OCI-LY7 (cell line): ENCODE data around the gene SCUBE3. TPM values are rescaled to one million over a fixed set of nuclear protein-coding genes. Genes with fewer than 3 reads are reported as not detected.

Source experiments
- BruUV-seq: library from RNA; stranded (reverse); fragments of 400-500 nt; replicated peaks from 2 replicates; lab custom pipeline; 2021; lab: Mats Ljungman, UMichigan
- CTCF ChIA-PET: fragments of 300-600 bp; sonication (Branson Sonifier 250); formaldehyde crosslinking; loops from one replicate; lab custom pipeline; 2022; ENCODE audit warnings: antibody characterized with exemption; ENCODE audit not compliant: unreplicated experiment; lab: Charles Lee
- POLR2A ChIA-PET: fragments of 300-600 bp; sonication (Branson Sonifier 250); formaldehyde crosslinking; loops from one replicate; lab custom pipeline; 2022; ENCODE audit warnings: antibody characterized with exemption; lab: Charles Lee
- DNase-seq: peaks from one replicate; pipeline ENCODE4 v3.0.0-alpha.2; 2015; ENCODE audit warnings: low spot score
- H2AFZ ChIP-seq: fragments of 200-600 bp; sonication (generic), shearing (Covaris generic); 2 replicates; pipeline ENCODE4 v1.6.1; 2014; ENCODE audit warnings: mild to moderate bottlenecking, antibody characterized with exemption, low read length, moderate library complexity
- H3K27ac ChIP-seq: fragments of 200-600 bp; sonication (generic); 2 replicates; pipeline ENCODE4 v1.5.1; 2014; ENCODE audit warnings: mixed run types, low read depth, mild to moderate bottlenecking, moderate library complexity, low read length, inconsistent platforms; ENCODE audit not compliant: poor library complexity, severe bottlenecking
- H3K36me3 ChIP-seq: fragments of 200-600 bp; sonication (generic); 2 replicates; pipeline ENCODE4 v1.6.1; 2014; ENCODE audit warnings: mild to moderate bottlenecking, antibody characterized with exemption, low read length, moderate library complexity, mixed read lengths; ENCODE audit not compliant: insufficient read depth
- H3K4me1 ChIP-seq: fragments of 200-600 bp; sonication (generic); 2 replicates; pipeline ENCODE4 v1.5.1; 2014; ENCODE audit warnings: mild to moderate bottlenecking, low read length; ENCODE audit not compliant: insufficient read depth, poor library complexity, severe bottlenecking
- H3K4me2 ChIP-seq: fragments of 200-600 bp; sonication (generic); 2 replicates; pipeline ENCODE4 v1.6.1; 2014; ENCODE audit warnings: mild to moderate bottlenecking, low read length
- H3K4me3 ChIP-seq: fragments of 200-600 bp; sonication (generic); 2 replicates; pipeline ENCODE4 v1.5.1; 2014; ENCODE audit warnings: mild to moderate bottlenecking, low read depth, low read length; ENCODE audit not compliant: poor library complexity, severe bottlenecking
- H3K79me2 ChIP-seq: fragments of 200-600 bp; sonication (generic); 2 replicates; pipeline ENCODE4 v1.6.1; 2016; ENCODE audit warnings: low read depth, mild to moderate bottlenecking, low read length, moderate library complexity, mixed read lengths; ENCODE audit not compliant: insufficient read depth
- H3K9me2 ChIP-seq: fragments of 200-600 bp; sonication (generic); 2 replicates; pipeline ENCODE4 v1.6.1; 2016; ENCODE audit warnings: mild to moderate bottlenecking, low read length, mixed read lengths; ENCODE audit not compliant: insufficient read depth
- H3K9me3 ChIP-seq: fragments of 200-600 bp; sonication (generic); 2 replicates; pipeline ENCODE4 v1.6.1; 2014; ENCODE audit warnings: mild to moderate bottlenecking, mixed run types, low read length, mixed read lengths
- H4K20me1 ChIP-seq: fragments of 200-600 bp; sonication (generic); 2 replicates; pipeline ENCODE4 v1.6.1; 2014; ENCODE audit warnings: mild to moderate bottlenecking, antibody characterized with exemption, low read length, moderate library complexity, mixed read lengths; ENCODE audit not compliant: insufficient read depth
- CTCF ChIP-seq: fragments of 200-600 bp; sonication (generic); conservative IDR thresholded peaks from 2 replicates; pipeline ENCODE4 v1.5.1; 2014; ENCODE audit warnings: mild to moderate bottlenecking, antibody characterized with exemption, low read length, moderate library complexity, mixed read lengths
- EZH2phosphoT487 ChIP-seq: fragments of 200-600 bp; sonication (generic); IDR thresholded peaks from 2 replicates; pipeline ENCODE4 v1.6.1; 2018; ENCODE audit warnings: low read depth, borderline replicate concordance, mild to moderate bottlenecking, mixed run types, antibody characterized with exemption, low read length, moderate library complexity, mixed read lengths
- intact Hi-C: fragments of 100-400 bp; cut with micrococcal nuclease; formaldehyde crosslinking; loops from one replicate; pipeline ENCODE4 v1.10.0; 2022; ENCODE audit not compliant: unreplicated experiment
- total RNA-seq, 2 experiments: library from RNA; depleted of rRNA in 1 of 2; stranded (reverse); fragments of >200 nt in 1 of 2; shearing (Covaris generic) in 1 of 2; gene quantifications; 2 replicates each; pipeline ENCODE4 v1.2.3, GENCODE V29; 2014 to 2022

Gene SCUBE3
- total RNA-seq, 2 experiments from 2014 or later = not detected

GRCh38 chr6:35164868-35165267, 48.9 kb upstream of the SCUBE3 start:
- H3K27ac ChIP-seq = no peak overlapping the region
- TF ChIP-seq EZH2phosphoT487 (no peak), CTCF (no peak)
- DNase-seq = no peak
- H3K9me2 ChIP-seq = no peaks in the 10 kb centered on the region
- H3K4me3 ChIP-seq = no peak overlapping the region
- H4K20me1 ChIP-seq = no peaks in the 10 kb centered on the region
- no peaks in the 10 kb centered on the region for H3K79me2 ChIP-seq
- H3K36me3 ChIP-seq = no peaks in the 10 kb centered on the region
- ChIA-PET CTCF (no interaction called here), POLR2A (interaction anchor here (0.5 kb wide), 1 partner anchor 191 kb away, joined by 5 read pairs; no protein-coding TSS in a partner anchor)
- intact Hi-C loops = no loop called here
- BruUV-seq = no TSS peak
- H2AFZ ChIP-seq = no peak overlapping the region
- H3K4me1 ChIP-seq = no peaks in the 10 kb centered on the region
- no peak overlapping the region for H3K4me2 ChIP-seq
- H3K9me3 ChIP-seq = no peaks in the 10 kb centered on the region

- H2AFZ ChIP-seq = no peak overlapping the region
- no peaks in the 10 kb centered on the region for H3K79me2 ChIP-seq
- no peaks in the 10 kb centered on the region for H3K9me3 ChIP-seq
- no peaks in the 10 kb centered on the region for H3K4me1 ChIP-seq
- intact Hi-C loops = no loop called here
- no peaks in the 10 kb centered on the region for H4K20me1 ChIP-seq
- no peaks in the 10 kb centered on the region for H3K36me3 ChIP-seq
- no peak overlapping the region for H3K4me2 ChIP-seq
- TF ChIP-seq EZH2phosphoT487 = no peak
- no peak overlapping the region for H3K4me3 ChIP-seq
- H3K27ac ChIP-seq = no peak overlapping the region
- H3K9me2 ChIP-seq = no peaks in the 10 kb centered on the region
- no peak for DNase-seq
- POLR2A ChIA-PET = interaction anchor here (0.5 kb wide), 1 partner anchor 190 kb away, joined by 5 read pairs; no protein-coding TSS in a partner anchor
- CTCF ChIA-PET = interaction anchor here (0.5 kb wide), 1 partner anchor 598 kb away, joined by 3 read pairs; no protein-coding TSS in a partner anchor
- BruUV-seq = no TSS peak
Observed at GRCh38 chr6:35165630-35166071, 48.1 kb upstream of the SCUBE3 start.

- CTCF ChIA-PET = interaction anchor here (0.5 kb wide), 1 partner anchor 599 kb away, joined by 3 read pairs; no protein-coding TSS in a partner anchor
- Histone ChIP-seq H2AFZ (no peak overlapping the region), H3K4me1 (no peaks in the 10 kb centered on the region), H3K9me3 (no peaks in the 10 kb centered on the region), H3K4me2 (no peak overlapping the region), H3K4me3 (no peak overlapping the region), H3K9me2 (no peaks in the 10 kb centered on the region), H3K27ac (no peak overlapping the region), H3K79me2 (no peaks in the 10 kb centered on the region), H4K20me1 (no peaks in the 10 kb centered on the region), H3K36me3 (no peaks in the 10 kb centered on the region)
- intact Hi-C loops = no loop called here
- no peak for DNase-seq
- POLR2A ChIA-PET = interaction anchor here (0.9 kb wide), 1 partner anchor 10 kb away, joined by 3 read pairs; no protein-coding TSS in a partner anchor
- BruUV-seq = no TSS peak
- no peak for TF ChIP-seq EZH2phosphoT487
- no peak for TF ChIP-seq CTCF
Observed at GRCh38 chr6:35166116-35166515, 47.6 kb upstream of the SCUBE3 start.
